ENCODE data around the gene MFSD8. TPM values are rescaled to one million over a fixed set of nuclear protein-coding genes. Genes with fewer than 3 reads are reported as not detected.
"Not testable (repeated sequence)": the region's sequence is repeated elsewhere in the genome, so short reads cannot be mapped to it uniquely, and the experiment has no call there.

MFSD8 gene
- 16.8 and 20.1 TPM in 2 replicates for total RNA-seq

- DNase-seq, result peak; percentile 100
These were observed at the start of gene MFSD8, which contains the start of gene ABHD18 for GRCh38 chr4:127965062-127965802. TSS of gene MFSD8 (minus strand) at chr4:127965173. CDS start at chr4:127965133, 40 bp downstream. TSS of gene ABHD18 (plus strand) at chr4:127965406. CDS start at chr4:127982956, 17,550 bp downstream.

GRCh38 chr4:128009428-128009827 lies 44.5 kb upstream of the MFSD8 start:
- no peak for DNase-seq

DNA sequence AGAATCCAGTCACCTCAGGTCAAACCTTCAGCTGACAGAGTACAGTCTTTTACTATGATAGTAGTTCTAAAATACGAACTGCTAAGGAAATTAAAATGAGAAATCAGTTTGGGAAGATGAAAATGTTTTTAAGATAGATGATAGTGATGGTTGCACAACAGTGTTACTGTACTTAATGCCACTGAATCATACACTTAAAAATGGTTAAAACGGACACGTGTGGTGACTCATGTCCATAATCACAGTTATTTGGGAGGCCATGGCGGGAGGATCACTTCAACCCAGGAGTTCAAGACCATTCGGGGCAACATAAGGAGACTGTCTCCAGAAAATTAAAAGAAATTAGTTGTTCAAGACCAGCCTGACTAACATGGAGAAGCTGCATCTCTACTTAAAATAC lies 41.6 kb upstream of the MFSD8 start:
- no peak for DNase-seq

GRCh38 chr4:127997534-127998388 lies 32.8 kb upstream of the MFSD8 start:
- no peak for DNase-seq

DNA sequence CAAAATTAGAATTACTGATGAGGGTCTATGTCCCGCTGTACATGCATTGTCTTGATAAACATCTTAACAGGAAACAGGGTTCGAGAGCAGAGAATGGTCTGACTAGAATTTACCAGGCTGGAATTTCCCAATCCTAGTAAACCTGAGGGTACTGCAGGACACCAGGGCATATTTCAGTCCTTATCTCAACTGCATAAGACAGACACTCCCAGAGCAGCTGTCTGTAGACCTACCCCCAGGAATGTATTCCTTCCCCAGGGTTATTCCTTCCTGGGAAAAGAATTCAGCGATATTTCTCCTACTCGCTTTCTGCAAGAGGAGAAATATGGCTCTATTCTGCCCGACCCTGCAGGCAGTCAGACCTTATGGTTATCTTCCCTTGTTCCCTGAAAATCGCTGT lies 31.5 kb upstream of the MFSD8 start:
- not testable (repeated sequence) for DNase-seq

DNA sequence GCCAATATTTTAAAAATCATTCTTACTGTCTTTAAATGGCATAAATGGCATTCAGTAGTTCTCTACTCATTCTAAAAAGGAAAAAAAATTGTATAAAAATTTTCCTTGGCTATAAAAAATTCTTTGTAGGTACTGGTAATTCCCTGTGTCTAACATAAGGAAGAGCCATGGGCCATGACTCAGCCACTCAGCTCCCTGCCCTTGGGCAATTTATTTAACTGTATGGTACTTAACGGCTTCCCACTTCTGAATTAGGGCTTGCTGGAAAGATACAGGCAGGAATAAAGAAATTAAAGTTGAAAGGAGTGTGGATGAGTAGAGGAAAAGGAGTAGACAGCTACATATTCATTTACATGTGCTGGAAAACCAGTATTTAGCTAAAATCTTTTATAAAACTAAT lies 30.8 kb upstream of the MFSD8 start:
- DNase-seq, result no peak

GRCh38 chr4:127993151-127993550 lies 28.2 kb upstream of the MFSD8 start:
- DNase-seq, result no peak

DNA sequence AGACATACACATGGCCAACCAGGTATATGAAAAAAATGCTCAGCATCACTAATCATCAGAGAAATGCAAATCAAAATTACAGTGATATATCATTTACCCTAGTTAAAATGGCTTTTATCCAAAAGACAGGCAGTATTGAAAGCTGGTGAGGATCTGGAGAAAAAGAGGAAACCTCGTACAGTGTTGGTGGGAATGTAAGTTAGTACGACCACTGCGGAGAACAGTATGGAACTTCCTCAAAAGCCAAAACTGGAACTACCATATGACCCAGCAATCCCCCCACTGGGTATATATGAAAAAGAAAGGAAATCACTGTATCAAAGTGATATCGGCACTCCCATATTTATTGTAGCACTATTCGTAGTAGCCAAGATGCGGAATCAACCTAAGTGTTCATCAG lies 23.7 kb upstream of the MFSD8 start:
- DNase-seq, result no peak

DNA sequence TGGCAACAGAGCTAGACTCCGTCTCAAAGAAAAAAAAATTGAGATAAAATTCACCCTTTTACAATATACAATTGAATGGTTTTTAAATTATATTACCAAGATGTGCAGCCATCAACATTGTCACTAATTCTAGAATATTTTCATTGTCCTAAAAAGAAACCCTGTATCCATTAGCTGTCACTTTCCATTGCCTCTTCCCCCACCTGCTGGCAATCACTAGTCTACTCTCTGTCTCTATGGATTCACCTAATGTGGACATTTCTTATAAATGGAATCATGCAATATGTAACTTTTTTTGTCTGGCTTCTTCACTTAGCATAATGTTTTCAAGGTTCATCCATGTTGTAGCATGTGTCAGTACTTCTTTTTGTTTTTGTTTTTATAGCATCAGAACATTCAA lies 21.0 kb upstream of the MFSD8 start:
- DNase-seq, result no peak

DNA sequence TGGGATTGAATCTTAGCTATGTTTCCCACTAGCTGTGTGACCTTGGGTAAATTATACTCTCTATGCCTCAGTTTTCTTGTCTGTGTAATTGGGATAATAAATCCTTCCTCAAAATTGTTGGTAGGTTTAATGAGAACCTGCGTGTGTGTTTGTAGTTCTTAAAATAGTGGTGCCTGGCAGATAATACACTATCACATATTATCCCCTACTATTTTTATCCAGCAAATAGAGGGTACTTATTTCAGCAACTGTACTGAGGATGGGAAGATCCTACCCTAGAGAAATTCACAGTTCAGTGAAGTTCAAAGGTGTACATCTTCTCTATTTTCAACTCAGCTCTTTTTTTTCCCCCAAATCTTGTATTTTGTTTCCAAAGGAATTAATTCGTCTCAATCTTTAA lies 17.5 kb upstream of the MFSD8 start:
- no peak for DNase-seq

DNA sequence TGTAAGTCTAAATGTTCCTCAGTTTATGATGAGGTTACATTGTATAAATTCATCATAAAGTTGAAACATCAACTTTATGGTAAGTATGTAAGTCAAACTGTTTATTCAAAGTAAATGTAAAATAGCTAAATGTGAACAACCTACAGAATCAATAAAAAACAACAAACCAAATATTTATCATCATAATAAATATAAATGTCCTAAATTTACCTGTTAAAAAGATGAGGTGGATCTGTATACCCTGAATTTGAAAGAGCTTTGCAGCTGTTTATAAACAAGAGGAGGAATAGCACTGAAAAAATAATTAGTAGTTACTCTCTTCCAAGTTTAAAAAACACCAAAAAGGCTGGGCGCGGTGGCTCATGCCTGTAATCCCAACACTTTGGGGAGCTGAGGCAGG lies 14.0 kb upstream of the MFSD8 start:
- no peak for DNase-seq

GRCh38 chr4:127975121-127975770 lies 10.3 kb upstream of the MFSD8 start:
- no peak for DNase-seq

GRCh38 chr4:127970925-127971324 lies 6.0 kb upstream of the MFSD8 start:
- not testable (repeated sequence) for DNase-seq

- no peak for DNase-seq
These were observed 3.6 kb upstream of the MFSD8 start for GRCh38 chr4:127968586-127968985.

GRCh38 chr4:127967141-127967775 lies 2.3 kb upstream of the MFSD8 start:
- DNase-seq, result no peak

DNA sequence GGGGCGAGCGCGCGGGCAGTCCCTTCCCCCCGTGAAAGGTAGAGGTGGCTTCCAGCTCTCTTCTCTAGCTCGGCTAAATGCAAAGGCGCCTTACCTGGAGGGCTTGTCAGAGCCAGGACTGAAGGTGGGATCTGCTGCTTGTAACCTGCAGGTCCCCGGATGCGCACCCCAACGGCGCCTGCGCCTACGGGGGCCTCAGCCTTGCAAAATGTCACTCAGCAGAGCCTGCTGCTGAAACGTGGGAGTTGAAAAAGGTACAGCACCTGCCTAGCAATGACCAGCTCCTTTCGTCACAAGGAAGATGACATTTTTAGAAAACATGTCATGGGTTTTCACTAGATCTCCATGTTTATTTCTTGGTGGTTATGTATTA lies 816 bp upstream of the MFSD8 start:
- peak; percentile 27 for DNase-seq

DNA sequence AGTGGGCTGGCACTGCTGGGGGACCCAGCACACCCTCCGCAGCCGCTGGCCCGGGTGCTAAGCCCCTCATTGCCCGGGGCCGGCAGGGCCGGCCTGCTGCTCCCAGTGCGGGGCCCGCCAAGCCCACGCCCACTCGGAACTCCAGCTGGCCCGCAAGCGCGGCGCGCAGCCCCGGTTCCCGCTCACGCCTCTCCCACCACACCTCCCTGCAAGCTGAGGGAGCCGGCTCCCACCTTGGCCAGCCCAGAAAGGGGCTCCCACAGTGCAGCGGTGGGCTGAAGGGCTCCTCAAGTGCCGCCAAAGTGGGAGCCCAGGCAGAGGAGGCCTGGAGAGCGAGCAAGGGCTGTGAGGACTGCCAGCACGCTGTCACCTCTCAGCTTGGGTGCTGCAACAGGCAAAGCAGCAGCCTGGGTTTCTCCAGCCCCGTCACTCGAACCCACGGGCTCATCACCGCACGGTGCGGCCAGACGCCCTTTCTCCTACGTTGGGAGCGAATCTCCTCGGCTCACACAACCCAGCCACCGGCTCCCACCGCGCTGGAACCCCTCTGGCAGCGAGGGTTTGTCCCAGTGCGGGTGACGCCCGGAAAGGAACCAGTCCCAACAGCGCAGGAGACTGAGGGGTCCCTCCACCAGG lies 429 bp downstream of the MFSD8 start:
- DNase-seq, result not testable (repeated sequence)

GRCh38 chr4:127963633-127964398 lies 1.2 kb downstream of the MFSD8 start:
- not testable (repeated sequence) for DNase-seq

GRCh38 chr4:127959794-127960193 lies 5.2 kb downstream of the MFSD8 start:
- no peak for DNase-seq

GRCh38 chr4:127957105-127957504 lies 7.9 kb downstream of the MFSD8 start:
- no peak for DNase-seq

GRCh38 chr4:127936974-127937373 lies 28.0 kb downstream of the MFSD8 start:
- no peak for DNase-seq
